Suprapubic skin (tissue), 4 donors: ENCODE measurements around the gene ENTREP1.

ENCODE experiments used
- POLR2A ChIP-seq, 2 donors: fragments of 450-650 bp; IDR thresholded peaks; one replicate each; pipeline ENCODE4 v1.6.1; 2017; ENCODE audit warnings: antibody characterized with exemption in 2 of 2, mild to moderate bottlenecking in 2 of 2, moderate library complexity in 2 of 2
- POLR2AphosphoS5 ChIP-seq, 3 donors: sonication (generic); formaldehyde crosslinking; IDR thresholded peaks; one replicate each; pipeline ENCODE4 v1.6.1; 2017; ENCODE audit warnings: antibody characterized with exemption in 3 of 3
- TF ChIP-seq, protein P1 (sequence below), 2 donors: fragments of 200-600 bp in 1 of 2; fragments of 450-650 bp in 1 of 2; sonication (generic) in 1 of 2; IDR thresholded peaks; one replicate each; pipeline ENCODE4 v1.5.1; 2016 to 2019; ENCODE audit warnings: antibody characterized with exemption in 2 of 2, mild to moderate bottlenecking in 1 of 2, moderate library complexity in 1 of 2

DNA sequence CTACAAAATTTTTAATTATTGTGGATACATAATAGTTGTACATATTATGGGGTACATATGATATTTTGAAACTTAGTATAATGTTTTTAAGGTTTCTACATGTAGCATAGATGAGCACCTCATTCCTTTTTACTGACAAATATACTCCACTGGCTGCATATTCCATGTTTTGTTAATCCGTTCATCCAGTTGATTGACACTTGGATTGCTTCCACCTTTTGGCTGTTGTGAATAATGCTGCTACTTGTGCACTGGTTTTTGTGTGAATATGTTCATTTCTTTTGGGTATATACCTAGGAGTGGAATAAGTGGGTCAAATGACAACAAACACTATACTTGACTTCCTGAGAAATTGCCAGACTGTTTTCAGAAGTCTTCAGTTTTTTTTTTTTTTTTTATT is 2.8 kb upstream of the ENTREP1 start:
- TF ChIP-seq POLR2AphosphoS5 (IDR thresholded peaks at IDR 0.05) (no peak), POLR2A (IDR thresholded peaks at IDR 0.05) (no peak)
- TF ChIP-seq, protein P1, sequence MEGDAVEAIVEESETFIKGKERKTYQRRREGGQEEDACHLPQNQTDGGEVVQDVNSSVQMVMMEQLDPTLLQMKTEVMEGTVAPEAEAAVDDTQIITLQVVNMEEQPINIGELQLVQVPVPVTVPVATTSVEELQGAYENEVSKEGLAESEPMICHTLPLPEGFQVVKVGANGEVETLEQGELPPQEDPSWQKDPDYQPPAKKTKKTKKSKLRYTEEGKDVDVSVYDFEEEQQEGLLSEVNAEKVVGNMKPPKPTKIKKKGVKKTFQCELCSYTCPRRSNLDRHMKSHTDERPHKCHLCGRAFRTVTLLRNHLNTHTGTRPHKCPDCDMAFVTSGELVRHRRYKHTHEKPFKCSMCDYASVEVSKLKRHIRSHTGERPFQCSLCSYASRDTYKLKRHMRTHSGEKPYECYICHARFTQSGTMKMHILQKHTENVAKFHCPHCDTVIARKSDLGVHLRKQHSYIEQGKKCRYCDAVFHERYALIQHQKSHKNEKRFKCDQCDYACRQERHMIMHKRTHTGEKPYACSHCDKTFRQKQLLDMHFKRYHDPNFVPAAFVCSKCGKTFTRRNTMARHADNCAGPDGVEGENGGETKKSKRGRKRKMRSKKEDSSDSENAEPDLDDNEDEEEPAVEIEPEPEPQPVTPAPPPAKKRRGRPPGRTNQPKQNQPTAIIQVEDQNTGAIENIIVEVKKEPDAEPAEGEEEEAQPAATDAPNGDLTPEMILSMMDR (IDR thresholded peaks at IDR 0.05), result no peak
